CD4-positive, alpha-beta T cell treated with Interleukin-2 at 100 ng/mL for 4 hours (primary cell): Measurements from ENCODE around the gene SLC14A1.

ENCODE experiments used
- DNase-seq: peaks from one replicate; pipeline ENCODE4 v3.0.0-alpha.2; 2020; ENCODE audit warnings: low spot score

SLC14A1 gene

GRCh38 chr18:45801416-45802004 is 77.5 kb downstream of the SLC14A1 start:
- DNase-seq = no peak
